Gastrocnemius medialis (tissue), 4 donors: ENCODE data around the gene PEMT. TPM values are rescaled to one million over a fixed set of nuclear protein-coding genes. Genes with fewer than 3 reads are reported as not detected.

Source experiments
- ATAC-seq, 2 donors: fragments of 150-250 bp; one replicate each; pipeline ENCODE4 v1.9.1; 2016
- DNase-seq, 2 donors: peaks; one replicate each; pipeline ENCODE4 v3.0.0-alpha.2; 2019
- H3K27ac ChIP-seq, 4 donors: fragments of 200-600 bp; sonication (generic); 1 replicate in 1 of 4; 2 replicates in 3 of 4; pipeline ENCODE4 v1.5.1; 2016 to 2018; ENCODE audit warnings: mild to moderate bottlenecking in 2 of 4, moderate library complexity in 1 of 4
- H3K27me3 ChIP-seq, 3 donors: fragments of 200-600 bp; sonication (generic) in 2 of 3; 1 replicate in 1 of 3; 2 replicates in 2 of 3; pipeline versions ENCODE4 v1.5.1 to v1.6.0; 2016 to 2019; ENCODE audit warnings: mild to moderate bottlenecking in 1 of 3, moderate library complexity in 1 of 3
- H3K36me3 ChIP-seq, 2 donors: fragments of 200-600 bp; sonication (generic) in 1 of 2; one replicate each; pipeline ENCODE4 v1.5.1; 2017 to 2018
- H3K4me1 ChIP-seq, 2 donors: fragments of 200-600 bp; sonication (generic) in 1 of 2; one replicate each; pipeline ENCODE4 v1.5.1; 2016 to 2017; ENCODE audit warnings: mild to moderate bottlenecking in 2 of 2
- H3K4me3 ChIP-seq, 4 donors: fragments of 200-600 bp; sonication (generic) in 3 of 4; 1 replicate in 1 of 4; 2 replicates in 3 of 4; pipeline ENCODE4 v1.5.1; 2016 to 2019; ENCODE audit warnings: mild to moderate bottlenecking in 2 of 4
- H3K9me3 ChIP-seq, 3 donors: fragments of 200-600 bp; sonication (generic) in 2 of 3; 1 replicate in 1 of 3; 2 replicates in 2 of 3; pipeline ENCODE4 v1.5.1; 2016 to 2019
- POLR2A ChIP-seq, 2 donors: fragments of 450-650 bp; IDR thresholded peaks; one replicate each; pipeline ENCODE4 v1.6.1; 2017; ENCODE audit warnings: antibody characterized with exemption in 2 of 2, mild to moderate bottlenecking in 2 of 2, moderate library complexity in 2 of 2
- in situ Hi-C, 4 donors: fragments of 200-750 bp; cut with MboI; loops; one replicate each; pipeline versions ENCODE4 v1.15.0 to v1.8.0; 2017; ENCODE audit warnings: low sequenced_read_pairs in 4 of 4
- intact Hi-C: fragments of 100-400 bp; cut with DNase I; formaldehyde crosslinking; loops from one replicate; pipeline ENCODE4 v1.15.1; 2023; ENCODE audit warnings: low total_unique reads
- total RNA-seq, 4 donors: library from RNA; depleted of rRNA; stranded (reverse); fragments of >200 nt; gene quantifications; one replicate each; pipeline versions ENCODE4 v1.1.0 to v1.2.3, GENCODE V29; 2016
- TF ChIP-seq, protein P1 (sequence below), 5 experiments: fragments of 450-650 bp in 3 of 5; fragments of 200-600 bp in 2 of 5; sonication (generic) in 2 of 5; IDR thresholded peaks in 4 of 5; conservative IDR thresholded peaks in 1 of 5; 1 replicate in 4 of 5; 2 replicates in 1 of 5; pipeline ENCODE4 v1.5.1; 2016 to 2019; ENCODE audit warnings: antibody characterized with exemption in 5 of 5, mild to moderate bottlenecking in 3 of 5, moderate library complexity in 3 of 5

PEMT gene
- total RNA-seq, 4 donors from 2014 or later: 32.8 to 48.2 (median 34.2) TPM

DNA sequence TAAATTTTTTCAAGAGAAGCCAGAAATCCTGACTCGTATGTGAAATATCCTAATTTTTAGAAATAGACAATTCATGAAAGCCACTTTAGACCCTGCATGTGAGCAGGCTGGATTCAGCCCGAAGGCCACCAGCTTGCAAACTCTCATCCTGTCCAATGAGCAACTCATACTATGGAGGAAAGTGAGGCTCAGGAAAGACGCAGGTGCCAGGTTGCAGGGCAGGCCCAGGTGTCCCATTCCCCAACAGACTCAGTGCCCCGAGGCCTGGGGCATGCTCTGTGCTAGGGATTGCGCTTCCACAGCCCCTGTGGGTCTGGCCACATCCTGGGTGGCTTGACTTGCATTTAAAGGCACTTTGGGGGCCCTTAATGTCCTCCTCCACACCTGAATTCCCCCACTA is 78.6 kb downstream of the PEMT start:
- DNase-seq: no peak
- no peak overlapping the region for H3K27ac ChIP-seq

DNA sequence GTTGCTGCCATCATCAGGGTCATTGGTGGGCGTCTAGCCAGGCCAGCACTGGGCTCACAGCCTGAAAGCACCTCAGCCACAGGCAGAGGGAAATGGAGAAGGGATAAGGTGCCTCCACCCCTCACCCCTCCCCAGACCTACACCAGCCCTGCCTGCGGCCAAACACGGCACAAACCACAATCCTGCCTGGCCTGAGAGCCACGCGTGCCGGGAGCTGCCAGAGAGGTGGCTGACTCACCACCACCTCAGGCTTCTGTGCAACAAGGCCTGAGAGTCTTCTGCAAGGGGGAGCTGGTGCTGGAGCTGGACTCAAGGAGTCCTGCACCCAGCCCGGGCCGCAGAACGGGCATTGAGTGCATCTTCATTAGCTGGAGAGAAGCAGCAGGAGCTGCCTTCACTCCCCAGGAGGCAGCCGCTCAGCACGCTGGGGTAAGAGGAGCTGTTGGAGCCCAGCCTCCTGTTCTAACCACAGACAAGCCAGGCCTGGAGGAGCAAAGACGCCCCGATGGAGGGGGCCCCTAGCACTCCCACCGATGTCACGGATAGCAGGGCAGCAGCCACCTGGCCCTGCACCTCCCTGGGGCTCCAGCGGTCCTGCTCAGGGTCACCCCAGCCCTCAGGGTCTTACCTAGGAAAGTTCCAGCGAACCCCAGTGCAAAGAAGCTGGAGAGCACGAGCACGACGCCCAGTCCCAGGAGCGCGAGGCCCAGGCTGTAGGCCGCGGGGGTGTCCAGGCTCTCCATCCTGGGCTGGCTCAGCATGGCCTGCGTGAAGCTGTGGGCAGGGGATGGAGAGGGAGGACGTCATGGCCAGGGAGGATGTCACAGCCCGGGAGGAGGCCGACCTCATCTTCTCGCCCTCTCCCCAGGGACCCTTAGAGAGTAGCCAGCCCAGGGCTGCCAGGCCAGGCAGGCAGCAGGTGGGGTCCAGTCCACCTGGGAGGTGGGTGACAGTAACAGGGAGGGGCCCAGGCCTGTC is 79.3 kb downstream of the PEMT start:
- intact Hi-C loops: no loop called here
- no peaks in the 10 kb centered on the region for H3K36me3 ChIP-seq
- peak; percentile 57 to 58 for ATAC-seq
- H3K27me3 ChIP-seq: no peaks in the 10 kb centered on the region
- H3K4me1 ChIP-seq: peaks cover 4 to 7% of the 10 kb centered on the region in 2 donors
- DNase-seq: peak; percentile 43 to 61
- H3K27ac ChIP-seq: peak overlapping the region in 1 of 4 donors; percentile 39
- in situ Hi-C loops: no loop called here
- H3K9me3 ChIP-seq: no peaks in the 10 kb centered on the region
- no peak overlapping the region for H3K4me3 ChIP-seq
- TF ChIP-seq, protein P1, sequence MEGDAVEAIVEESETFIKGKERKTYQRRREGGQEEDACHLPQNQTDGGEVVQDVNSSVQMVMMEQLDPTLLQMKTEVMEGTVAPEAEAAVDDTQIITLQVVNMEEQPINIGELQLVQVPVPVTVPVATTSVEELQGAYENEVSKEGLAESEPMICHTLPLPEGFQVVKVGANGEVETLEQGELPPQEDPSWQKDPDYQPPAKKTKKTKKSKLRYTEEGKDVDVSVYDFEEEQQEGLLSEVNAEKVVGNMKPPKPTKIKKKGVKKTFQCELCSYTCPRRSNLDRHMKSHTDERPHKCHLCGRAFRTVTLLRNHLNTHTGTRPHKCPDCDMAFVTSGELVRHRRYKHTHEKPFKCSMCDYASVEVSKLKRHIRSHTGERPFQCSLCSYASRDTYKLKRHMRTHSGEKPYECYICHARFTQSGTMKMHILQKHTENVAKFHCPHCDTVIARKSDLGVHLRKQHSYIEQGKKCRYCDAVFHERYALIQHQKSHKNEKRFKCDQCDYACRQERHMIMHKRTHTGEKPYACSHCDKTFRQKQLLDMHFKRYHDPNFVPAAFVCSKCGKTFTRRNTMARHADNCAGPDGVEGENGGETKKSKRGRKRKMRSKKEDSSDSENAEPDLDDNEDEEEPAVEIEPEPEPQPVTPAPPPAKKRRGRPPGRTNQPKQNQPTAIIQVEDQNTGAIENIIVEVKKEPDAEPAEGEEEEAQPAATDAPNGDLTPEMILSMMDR (IDR thresholded peaks at IDR 0.05 in 4 of 5, conservative IDR thresholded peaks at IDR 0.05 in 1 of 5): no peak
- TF ChIP-seq POLR2A (IDR thresholded peaks at IDR 0.05): no peak

More for the DNA sequence above, 78.6 kb downstream of the PEMT start:
- Histone ChIP-seq H3K27me3 (no peaks in the 10 kb centered on the region), H3K4me3 (no peak overlapping the region), H3K36me3 (no peaks in the 10 kb centered on the region), H3K9me3 (no peaks in the 10 kb centered on the region), H3K4me1 (no peaks in the 10 kb centered on the region)
- TF ChIP-seq POLR2A (IDR thresholded peaks at IDR 0.05): no peak
- TF ChIP-seq, protein P1 (IDR thresholded peaks at IDR 0.05 in 4 of 5, conservative IDR thresholded peaks at IDR 0.05 in 1 of 5): no peak
- in situ Hi-C loops (no loop called here), intact Hi-C loops (no loop called here)
- ATAC-seq: no peak

DNA sequence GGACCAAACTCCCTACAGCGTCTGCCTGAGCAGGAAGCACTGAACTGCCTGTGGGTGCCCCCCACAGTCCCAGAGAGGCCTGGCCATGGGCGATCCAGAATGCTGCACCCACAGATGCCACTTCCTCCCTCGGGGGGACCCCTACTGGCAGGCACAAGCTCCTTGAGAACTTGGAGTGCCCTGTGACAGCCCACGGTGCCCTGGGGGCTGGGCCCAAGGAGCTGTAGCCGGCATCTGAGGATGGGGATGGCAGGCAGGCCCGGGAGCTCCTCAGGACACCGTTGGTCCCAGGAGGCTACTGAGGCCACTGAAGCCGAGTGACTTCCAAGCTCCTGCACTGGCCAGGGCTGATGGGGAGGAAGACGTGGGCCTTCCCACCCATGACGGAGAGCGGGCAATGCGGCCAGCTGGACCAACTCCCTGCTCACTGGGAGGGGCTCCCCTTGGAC is 80.2 kb downstream of the PEMT start:
- Histone ChIP-seq H3K27me3 (no peaks in the 10 kb centered on the region), H3K4me3 (no peak overlapping the region), H3K4me1 (peaks cover 11 to 14% of the 10 kb centered on the region in 2 donors), H3K9me3 (no peaks in the 10 kb centered on the region), H3K27ac (no peak overlapping the region), H3K36me3 (no peaks in the 10 kb centered on the region)
- in situ Hi-C loops: no loop called here
- intact Hi-C loops: no loop called here
- no peak for ATAC-seq
- no peak for TF ChIP-seq POLR2A (IDR thresholded peaks at IDR 0.05)
- TF ChIP-seq, protein P1 (IDR thresholded peaks at IDR 0.05 in 4 of 5, conservative IDR thresholded peaks at IDR 0.05 in 1 of 5): no peak
- no peak for DNase-seq

DNA sequence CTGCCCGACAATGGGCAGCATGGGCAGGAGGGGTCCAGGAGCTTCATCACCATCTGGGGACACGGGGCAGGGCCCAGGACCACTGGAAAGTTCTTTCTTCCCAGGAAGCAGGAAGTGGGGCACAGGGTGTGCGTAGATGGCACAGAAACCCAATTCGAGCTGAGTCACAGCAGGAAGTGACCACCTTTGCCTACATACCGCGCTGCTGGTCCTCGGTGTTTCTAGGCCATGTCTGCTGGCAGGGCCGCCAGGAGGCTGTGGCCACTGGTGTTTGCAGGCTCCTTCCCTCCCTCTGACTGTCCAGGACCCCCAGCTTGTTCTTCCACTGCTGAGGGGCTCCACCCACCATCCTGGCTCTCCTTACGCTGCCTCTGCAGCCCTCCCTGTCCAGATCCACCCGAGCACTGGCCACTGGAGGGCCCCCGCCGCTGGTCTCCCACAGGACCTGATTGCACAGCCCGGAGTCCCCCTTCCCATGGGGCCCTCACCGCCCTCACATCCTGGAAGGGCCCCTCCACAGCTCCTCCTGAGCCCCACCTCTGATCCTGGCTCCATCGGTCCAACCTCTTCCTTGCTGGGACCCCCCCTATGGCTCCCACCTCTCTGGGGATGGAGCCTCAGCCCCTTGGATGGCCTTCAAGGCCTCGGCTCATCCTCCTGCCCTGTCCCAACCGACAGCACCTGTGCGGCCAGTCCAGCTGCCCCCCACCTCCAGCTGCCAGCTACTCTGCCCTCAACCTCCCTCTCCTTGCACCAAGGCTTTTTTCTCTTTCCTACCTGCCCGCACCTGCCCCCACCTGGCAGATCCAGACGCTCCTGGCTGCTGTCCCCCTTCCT is 80.8 kb downstream of the PEMT start:
- Histone ChIP-seq H3K27ac (peak overlapping the region in 1 of 4 donors; percentile 40), H3K36me3 (no peaks in the 10 kb centered on the region), H3K9me3 (no peaks in the 10 kb centered on the region), H3K27me3 (no peaks in the 10 kb centered on the region), H3K4me3 (no peak overlapping the region), H3K4me1 (peaks cover 11 to 14% of the 10 kb centered on the region in 2 donors)
- DNase-seq (no peak), ATAC-seq (no peak)
- TF ChIP-seq, protein P1 (IDR thresholded peaks at IDR 0.05 in 4 of 5, conservative IDR thresholded peaks at IDR 0.05 in 1 of 5): no peak
- TF ChIP-seq POLR2A (IDR thresholded peaks at IDR 0.05): no peak
- in situ Hi-C loops (no loop called here), intact Hi-C loops (no loop called here)
